Measurements from ENCODE around the gene COL4A1. TPM values are rescaled to one million over a fixed set of nuclear protein-coding genes. Genes with fewer than 3 reads are reported as not detected.
A peak's percentile ranks its signal among the peaks of the same experiment; 100 is the strongest.

Gene COL4A1
- total RNA-seq (2014; rRNA removed; shearing (Covaris generic)), result 489 and 591 TPM in 2 replicates

DNA sequence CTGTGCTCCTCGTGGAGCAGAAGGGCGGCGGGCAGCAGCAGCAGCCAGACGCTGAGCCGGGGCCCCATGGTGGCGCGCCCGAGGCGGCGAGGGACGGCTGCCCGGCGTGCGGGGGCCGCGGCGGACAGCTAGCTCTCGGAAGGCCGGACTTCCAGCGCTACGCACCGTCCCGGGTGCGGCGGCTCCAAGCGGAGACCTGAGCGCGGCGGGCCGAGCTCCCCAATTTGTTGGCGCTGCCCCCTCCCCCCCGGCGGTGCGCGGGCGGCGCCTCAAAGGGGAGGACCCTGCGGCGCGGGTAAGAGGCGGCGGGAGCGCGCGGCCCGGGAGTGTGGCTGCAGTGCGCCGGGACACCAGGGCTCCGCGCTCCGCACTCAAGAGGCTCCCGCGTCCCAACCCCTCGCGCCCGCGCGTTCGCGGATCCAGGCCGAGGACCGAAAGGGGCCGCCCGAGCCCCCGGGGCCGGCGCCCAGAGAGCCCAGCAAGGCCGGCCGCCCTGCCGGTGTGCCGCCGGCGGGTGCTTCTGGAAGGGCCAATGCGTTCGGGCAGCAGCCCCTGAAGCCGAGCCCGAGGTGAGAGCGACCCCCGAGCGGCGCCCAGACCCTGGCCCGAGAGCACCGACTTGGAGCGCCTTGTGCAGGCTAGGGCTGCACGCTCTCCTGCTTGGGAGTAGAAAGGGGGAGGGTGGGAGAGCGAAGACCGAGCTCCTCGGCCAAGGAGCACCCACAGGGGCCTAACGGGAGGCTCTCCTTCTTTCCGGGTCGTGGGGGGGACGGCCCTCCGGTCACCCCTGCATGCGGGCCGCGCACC lies at the start of gene COL4A1, which contains the start of gene COL4A2:
COL4A1 (minus strand) TSS at position 198 of the 807 bp plus-strand sequence; CDS start at position 68, 130 bp downstream.
COL4A2 (plus strand) TSS at position 325 of the 807 bp plus-strand sequence. CDS start 620 bp downstream, outside the sequence.
- Histone ChIP-seq H3K4me1 (replicated peaks) (peaks cover 87% of the 10 kb centered on the region), H3K9me3 (replicated peaks) (no peaks in the 10 kb centered on the region), H3K27ac (peak within 1 kb of the TSS; percentile 72), H3K36me3 (peaks cover 81% of the 10 kb centered on the region), H3K4me3 (peak within 1 kb of the TSS; percentile 93), H3K27me3 (replicated peaks) (no peaks in the 10 kb centered on the region)
- DNase-seq (ENCODE audit: low read depth in 1 of 2, low spot score in 2 of 2), result peak; percentile 80 to 93

DNA sequence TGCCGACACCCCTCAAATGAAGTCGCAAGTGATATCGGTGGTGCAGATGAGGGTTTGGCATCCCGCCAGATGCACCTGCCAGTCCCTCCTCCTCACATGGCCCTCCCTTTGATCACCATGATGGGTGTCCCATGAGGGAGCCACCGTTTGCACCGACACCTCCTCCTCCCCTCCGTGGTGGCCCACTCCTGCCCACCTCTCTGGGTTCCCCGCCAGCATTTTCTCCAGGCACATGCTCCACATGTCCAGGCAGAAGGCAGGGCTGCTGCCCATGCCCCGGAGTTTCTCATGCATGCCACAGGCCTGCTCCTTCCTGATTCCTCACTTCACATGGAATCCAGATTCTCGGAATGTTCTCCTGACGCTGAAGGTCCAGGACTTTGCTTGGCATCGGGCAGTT lies 49.4 kb upstream of the COL4A1 start:
- H3K4me3 ChIP-seq, result no peak overlapping the region
- DNase-seq (ENCODE audit: low read depth in 1 of 2, low spot score in 2 of 2), result no peak

GRCh38 chr13:110354715-110355473 lies 47.9 kb upstream of the COL4A1 start:
- H3K4me3 ChIP-seq, result no peak overlapping the region
- H3K27me3 ChIP-seq (replicated peaks), result no peaks in the 10 kb centered on the region
- DNase-seq (ENCODE audit: low read depth in 1 of 2, low spot score in 2 of 2), result no peak
- H3K36me3 ChIP-seq, result peaks cover 44% of the 10 kb centered on the region
- no peaks in the 10 kb centered on the region for H3K9me3 ChIP-seq (replicated peaks)
- peaks cover 14% of the 10 kb centered on the region for H3K4me1 ChIP-seq (replicated peaks)
- no peak overlapping the region for H3K27ac ChIP-seq

More for the DNA sequence above, 49.4 kb upstream of the COL4A1 start:
- no peak overlapping the region for H3K27ac ChIP-seq
- no peaks in the 10 kb centered on the region for H3K27me3 ChIP-seq (replicated peaks)
- H3K9me3 ChIP-seq (replicated peaks), result no peaks in the 10 kb centered on the region
- peaks cover 24% of the 10 kb centered on the region for H3K4me1 ChIP-seq (replicated peaks)
- H3K36me3 ChIP-seq, result peaks cover 50% of the 10 kb centered on the region

GRCh38 chr13:110354123-110354627 lies 47.2 kb upstream of the COL4A1 start:
- DNase-seq (ENCODE audit: low read depth in 1 of 2, low spot score in 2 of 2), result no peak
- no peak overlapping the region for H3K27ac ChIP-seq
- no peaks in the 10 kb centered on the region for H3K27me3 ChIP-seq (replicated peaks)
- no peak overlapping the region for H3K4me3 ChIP-seq
- peaks cover 45% of the 10 kb centered on the region for H3K36me3 ChIP-seq
- peaks cover 9% of the 10 kb centered on the region for H3K4me1 ChIP-seq (replicated peaks)
- H3K9me3 ChIP-seq (replicated peaks), result no peaks in the 10 kb centered on the region

DNA sequence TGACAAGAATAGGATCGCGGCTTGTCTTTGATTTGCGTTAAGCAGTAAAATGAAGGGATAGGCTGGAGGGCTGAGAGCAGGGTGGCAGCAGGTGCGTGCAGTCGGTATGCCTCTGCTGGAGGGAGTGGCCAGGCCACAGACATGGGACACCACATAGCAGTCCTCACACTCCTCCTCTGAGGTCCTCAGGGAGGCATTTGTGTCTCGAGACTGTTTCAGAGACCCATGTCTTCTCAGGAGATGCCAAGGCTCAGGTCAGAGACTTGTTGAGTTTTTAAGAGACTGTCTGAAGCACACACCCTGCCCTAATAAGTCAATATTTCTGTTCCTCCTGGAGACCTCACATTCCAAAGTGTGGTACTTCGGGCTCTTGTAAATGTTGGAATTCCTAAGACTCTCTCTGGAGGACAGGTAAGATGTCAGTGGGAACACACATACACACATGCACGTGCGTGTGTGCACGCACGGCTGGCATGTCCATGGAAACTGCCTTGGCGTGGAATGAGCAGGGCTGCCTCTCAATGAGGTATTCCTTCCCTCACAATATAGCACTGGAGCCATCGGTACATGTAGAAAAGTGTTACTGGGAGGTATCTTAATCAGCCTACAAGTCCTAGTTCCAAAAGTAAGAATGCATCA lies 46.5 kb upstream of the COL4A1 start:
- peaks cover 13% of the 10 kb centered on the region for H3K4me1 ChIP-seq (replicated peaks)
- H3K9me3 ChIP-seq (replicated peaks), result no peaks in the 10 kb centered on the region
- H3K36me3 ChIP-seq, result peaks cover 39% of the 10 kb centered on the region
- H3K27me3 ChIP-seq (replicated peaks), result no peaks in the 10 kb centered on the region
- no peak overlapping the region for H3K27ac ChIP-seq
- DNase-seq (ENCODE audit: low read depth in 1 of 2, low spot score in 2 of 2), result no peak
- H3K4me3 ChIP-seq, result no peak overlapping the region

DNA sequence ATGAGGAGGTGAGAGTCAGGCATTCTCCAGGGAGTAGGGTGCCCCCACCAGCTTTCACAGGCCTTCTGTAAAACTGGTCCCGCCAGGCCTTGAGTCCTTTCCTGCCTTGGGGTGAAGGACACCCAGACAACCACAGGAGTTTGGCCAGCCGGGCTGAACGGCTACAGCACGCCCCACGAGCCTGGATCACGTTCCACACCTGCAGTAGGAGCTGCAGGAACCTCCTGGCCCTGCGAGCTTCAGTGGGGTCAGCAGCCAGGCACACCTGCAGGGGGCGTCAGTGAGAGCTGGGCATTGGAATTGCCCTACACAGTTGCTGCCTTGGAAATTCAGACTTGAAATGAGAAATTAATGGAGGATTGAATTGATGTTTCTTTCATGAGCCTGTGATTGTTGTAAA lies 45.8 kb upstream of the COL4A1 start:
- H3K4me1 ChIP-seq (replicated peaks), result peaks cover 20% of the 10 kb centered on the region
- H3K9me3 ChIP-seq (replicated peaks), result no peaks in the 10 kb centered on the region
- H3K4me3 ChIP-seq, result no peak overlapping the region
- no peak for DNase-seq (ENCODE audit: low read depth in 1 of 2, low spot score in 2 of 2)
- peaks cover 34% of the 10 kb centered on the region for H3K36me3 ChIP-seq
- H3K27ac ChIP-seq, result no peak overlapping the region
- H3K27me3 ChIP-seq (replicated peaks), result no peaks in the 10 kb centered on the region

GRCh38 chr13:110351636-110352420 lies 44.9 kb upstream of the COL4A1 start:
- Histone ChIP-seq H3K36me3 (peaks cover 31% of the 10 kb centered on the region), H3K9me3 (replicated peaks) (no peaks in the 10 kb centered on the region), H3K4me3 (no peak overlapping the region), H3K27me3 (replicated peaks) (no peaks in the 10 kb centered on the region), H3K27ac (no peak overlapping the region), H3K4me1 (replicated peaks) (peaks cover 29% of the 10 kb centered on the region)
- DNase-seq (ENCODE audit: low read depth in 1 of 2, low spot score in 2 of 2), result no peak

DNA sequence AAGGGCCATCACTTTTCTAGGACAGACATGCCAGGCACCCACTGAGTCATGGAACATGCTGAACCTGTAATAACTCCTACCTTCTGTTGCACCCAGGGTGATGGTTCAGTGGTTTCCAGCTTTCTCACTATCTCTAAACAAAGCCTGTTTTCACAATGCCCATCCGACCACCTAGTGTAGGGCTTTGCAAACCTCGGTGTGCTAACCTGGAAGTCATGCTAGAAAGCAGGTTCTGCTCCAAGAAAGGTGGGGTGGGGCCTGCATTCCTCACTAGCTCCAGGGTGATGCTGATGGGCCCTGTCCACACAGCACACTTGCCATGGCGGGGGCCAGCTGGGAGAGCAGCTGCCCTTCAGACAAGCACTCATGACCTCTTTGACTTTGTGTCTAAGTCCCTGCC lies 43.6 kb upstream of the COL4A1 start:
- H3K27ac ChIP-seq, result no peak overlapping the region
- no peak overlapping the region for H3K4me3 ChIP-seq
- no peaks in the 10 kb centered on the region for H3K27me3 ChIP-seq (replicated peaks)
- H3K9me3 ChIP-seq (replicated peaks), result no peaks in the 10 kb centered on the region
- H3K36me3 ChIP-seq, result peaks cover 33% of the 10 kb centered on the region
- H3K4me1 ChIP-seq (replicated peaks), result peaks cover 37% of the 10 kb centered on the region
- peak in 1 of 2 experiments; percentile 41 for DNase-seq (ENCODE audit: low read depth in 1 of 2, low spot score in 2 of 2)

- Histone ChIP-seq H3K27ac (no peak overlapping the region), H3K27me3 (replicated peaks) (no peaks in the 10 kb centered on the region), H3K4me3 (no peak overlapping the region), H3K9me3 (replicated peaks) (no peaks in the 10 kb centered on the region), H3K4me1 (replicated peaks) (peaks cover 37% of the 10 kb centered on the region), H3K36me3 (peaks cover 33% of the 10 kb centered on the region)
- DNase-seq (ENCODE audit: low read depth in 1 of 2, low spot score in 2 of 2), result no peak
These were observed 43.1 kb upstream of the COL4A1 start for GRCh38 chr13:110350049-110350448.

GRCh38 chr13:110349239-110349638 lies 42.3 kb upstream of the COL4A1 start:
- Histone ChIP-seq H3K27ac (no peak overlapping the region), H3K27me3 (replicated peaks) (no peaks in the 10 kb centered on the region), H3K36me3 (peaks cover 35% of the 10 kb centered on the region), H3K4me3 (no peak overlapping the region), H3K9me3 (replicated peaks) (no peaks in the 10 kb centered on the region), H3K4me1 (replicated peaks) (peaks cover 37% of the 10 kb centered on the region)
- DNase-seq (ENCODE audit: low read depth in 1 of 2, low spot score in 2 of 2), result no peak

DNA sequence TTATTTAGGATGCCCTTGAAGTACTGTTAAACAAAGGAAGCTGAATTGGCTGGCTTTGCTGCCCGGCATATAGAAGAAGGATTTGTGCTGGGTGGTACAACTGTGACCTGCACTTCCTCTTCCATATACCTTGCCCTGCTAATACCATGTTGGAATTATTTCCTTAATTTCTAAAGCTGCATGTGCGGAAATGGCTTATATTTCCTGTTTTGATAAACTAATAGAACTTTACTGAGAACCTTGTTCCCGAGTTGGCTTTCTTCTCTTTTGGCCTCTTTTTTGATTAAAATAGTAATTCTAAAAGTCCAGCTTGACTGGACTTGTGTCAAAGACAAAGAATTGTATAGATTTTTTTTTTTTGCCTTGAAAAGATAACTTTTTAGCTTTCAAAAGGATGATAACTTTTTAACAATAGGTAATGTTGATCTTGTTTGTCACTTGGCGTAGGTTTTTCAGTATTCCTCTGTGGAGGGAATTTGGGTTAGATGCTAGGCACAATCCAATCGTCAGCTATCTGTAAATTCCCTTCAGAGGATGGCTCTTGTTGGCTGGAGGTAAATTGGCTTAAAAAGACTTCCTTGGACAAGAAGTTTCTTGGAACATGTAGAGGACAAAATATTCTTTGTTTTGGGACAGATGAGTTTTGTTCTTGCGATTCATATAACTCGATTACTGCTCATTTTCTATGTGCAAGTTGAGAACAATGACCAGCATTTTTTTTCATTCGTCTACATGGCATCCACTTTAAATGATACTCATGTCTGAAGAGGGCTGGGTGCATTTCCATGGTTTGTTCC lies 41.5 kb upstream of the COL4A1 start:
- H3K4me1 ChIP-seq (replicated peaks), result peaks cover 37% of the 10 kb centered on the region
- peak overlapping the region; percentile 83 for H3K27ac ChIP-seq
- H3K4me3 ChIP-seq, result no peak overlapping the region
- H3K36me3 ChIP-seq, result peaks cover 32% of the 10 kb centered on the region
- H3K27me3 ChIP-seq (replicated peaks), result no peaks in the 10 kb centered on the region
- H3K9me3 ChIP-seq (replicated peaks), result no peaks in the 10 kb centered on the region
- no peak for DNase-seq (ENCODE audit: low read depth in 1 of 2, low spot score in 2 of 2)

DNA sequence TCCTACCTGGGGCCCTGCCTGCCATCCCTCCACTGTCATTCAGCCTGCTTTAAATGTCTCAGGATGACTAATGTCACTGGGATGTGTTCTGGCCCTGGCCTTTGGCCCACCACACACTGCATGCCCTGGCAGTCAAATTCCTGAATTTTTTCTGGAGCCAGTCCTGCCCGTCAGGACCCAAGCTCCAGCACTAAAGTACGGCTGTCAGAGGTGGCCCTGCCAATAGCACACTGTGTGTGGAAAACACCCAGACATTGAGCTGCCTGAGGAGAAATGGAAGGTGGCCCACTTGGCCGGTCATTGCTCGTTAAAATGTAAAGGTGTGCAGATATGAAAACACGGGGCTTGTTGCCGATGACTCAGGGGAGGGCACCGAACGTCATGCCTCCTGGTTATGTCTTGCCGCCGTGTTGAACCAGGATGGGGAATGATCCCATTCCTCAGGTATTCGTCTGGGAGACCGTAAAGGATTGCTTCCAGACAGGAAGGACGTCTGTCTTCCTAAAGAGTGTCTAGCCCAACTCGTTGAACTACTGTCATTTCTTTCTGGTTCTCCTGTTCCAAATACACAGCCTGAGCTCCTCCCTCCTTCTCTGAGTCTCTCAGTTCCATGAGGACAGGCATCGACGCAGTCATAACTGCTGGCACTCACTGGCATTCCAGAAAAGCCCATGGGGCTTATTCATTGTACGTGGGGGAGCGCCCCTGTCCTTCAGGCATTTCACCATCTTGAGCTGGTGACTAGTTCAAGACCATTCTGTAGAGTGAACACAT lies 40.8 kb upstream of the COL4A1 start:
- no peak overlapping the region for H3K4me3 ChIP-seq

More for the DNA sequence above, 40.8 kb upstream of the COL4A1 start:
- peaks cover 41% of the 10 kb centered on the region for H3K4me1 ChIP-seq (replicated peaks)
- peak overlapping the region; percentile 83 for H3K27ac ChIP-seq
- H3K9me3 ChIP-seq (replicated peaks), result no peaks in the 10 kb centered on the region
- peak; percentile 91 to 97 for DNase-seq (ENCODE audit: low read depth in 1 of 2, low spot score in 2 of 2)
- peaks cover 24% of the 10 kb centered on the region for H3K36me3 ChIP-seq
- no peaks in the 10 kb centered on the region for H3K27me3 ChIP-seq (replicated peaks)
